Endothelial cell of hepatic sinusoid (primary cell): Measurements from ENCODE around the gene PMAIP1.
"Not testable (repeated sequence)": the region's sequence is repeated elsewhere in the genome, so short reads cannot be mapped to it uniquely, and the experiment has no call there.

Experiments
- in situ Hi-C: cut with HindIII; loops from 2 replicates; pipeline ENCODE4 v1.10.0; 2017; ENCODE audit warnings: low sequenced_read_pairs

PMAIP1 gene

DNA sequence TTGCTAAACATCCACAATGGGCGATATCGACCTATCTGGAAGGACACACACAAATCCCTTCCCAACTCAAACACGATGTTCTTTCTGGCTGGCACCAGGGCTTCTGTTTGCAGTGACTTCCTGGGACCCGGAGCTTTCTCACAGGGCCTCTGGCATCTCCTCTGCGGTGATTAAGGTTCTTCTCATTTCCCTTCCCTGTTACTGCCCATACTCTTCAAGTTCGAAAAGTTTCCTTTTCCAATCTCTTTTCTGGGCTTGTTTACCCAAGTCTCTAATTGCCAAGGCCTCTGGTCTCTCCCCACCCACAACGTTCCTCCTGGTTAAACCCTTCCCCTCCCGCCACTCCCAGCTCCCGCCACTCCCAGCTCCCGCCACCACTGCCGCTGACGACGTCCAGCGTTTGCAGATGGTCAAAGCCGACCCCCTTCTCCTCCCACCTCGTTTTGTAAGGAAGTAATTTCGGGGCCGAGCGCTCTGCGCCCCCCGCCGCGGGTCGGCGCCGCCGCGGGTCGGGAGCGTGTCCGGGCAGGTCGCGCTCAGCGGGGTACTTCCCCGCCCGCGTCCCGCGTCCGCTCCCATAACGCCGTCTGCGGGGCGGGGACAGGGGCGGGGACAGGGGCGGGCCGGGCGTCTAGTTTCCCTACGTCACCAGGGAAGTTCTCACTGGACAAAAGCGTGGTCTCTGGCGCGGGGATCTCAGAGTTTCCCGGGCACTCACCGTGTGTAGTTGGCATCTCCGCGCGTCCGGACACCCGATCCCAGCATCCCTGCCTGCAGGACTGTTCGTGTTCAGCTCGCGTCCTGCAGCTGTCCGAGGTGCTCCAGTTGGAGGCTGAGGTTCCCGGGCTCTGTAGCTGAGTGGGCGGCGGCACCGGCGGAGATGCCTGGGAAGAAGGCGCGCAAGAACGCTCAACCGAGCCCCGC is at the start of gene PMAIP1:
PMAIP1 (plus strand) TSS at position 699 of the 924 bp plus-strand sequence; CDS start at position 881, 182 bp downstream.
- in situ Hi-C loops: no loop called here

DNA sequence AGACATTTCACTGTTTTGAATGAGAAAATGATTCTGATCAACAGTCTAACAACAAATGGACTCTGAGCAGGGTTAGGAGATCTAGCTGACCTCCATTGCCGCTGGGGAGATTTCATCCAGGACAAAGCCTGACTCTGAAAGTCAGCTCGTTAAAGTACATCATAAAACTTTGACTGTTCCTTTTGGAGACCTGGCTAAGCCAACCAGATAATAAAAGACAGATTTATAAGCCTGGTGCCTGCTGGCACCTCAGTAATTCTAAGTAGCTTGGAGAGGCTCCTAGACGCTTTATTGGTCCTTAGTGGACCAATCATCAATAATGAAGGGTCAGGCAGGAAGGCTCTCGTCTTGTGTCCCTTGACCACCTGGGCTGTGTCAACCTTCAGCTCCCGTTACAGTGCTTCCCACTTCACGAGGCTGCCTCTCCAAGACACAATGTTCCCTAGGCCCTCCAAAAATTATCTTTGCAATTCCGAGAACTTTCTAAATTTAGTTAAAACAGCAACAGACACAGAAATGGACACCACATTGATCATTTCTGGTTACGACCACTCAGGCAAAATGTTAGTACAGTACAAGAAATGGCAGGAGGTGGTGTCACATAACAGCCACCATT is 47.9 kb upstream of the PMAIP1 start:
- in situ Hi-C loops: no loop called here

DNA sequence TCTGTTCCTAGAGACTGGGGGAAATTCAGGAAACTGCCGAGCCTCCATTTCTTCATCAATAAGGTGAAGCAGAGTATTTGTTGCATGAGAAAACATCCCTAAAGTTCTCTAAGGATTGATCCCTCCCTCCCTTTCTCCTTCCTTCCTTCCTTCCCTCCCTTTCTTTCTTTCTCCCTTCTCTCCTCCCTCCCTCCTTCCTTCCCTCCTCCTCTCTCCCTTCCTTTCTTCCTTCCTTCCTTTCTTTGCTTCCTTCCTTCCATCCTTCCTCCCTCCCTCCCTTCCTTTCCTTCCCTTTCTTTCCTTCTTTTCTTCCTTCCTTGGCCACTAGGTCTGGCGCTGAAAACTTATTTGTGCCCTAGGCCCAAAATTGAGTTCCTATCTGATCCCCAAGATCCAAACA is 47.2 kb upstream of the PMAIP1 start:
- in situ Hi-C loops: no loop called here

- in situ Hi-C loops: no loop called here
Observed at GRCh38 chr18:59853380-59853779, 46.4 kb upstream of the PMAIP1 start.

DNA sequence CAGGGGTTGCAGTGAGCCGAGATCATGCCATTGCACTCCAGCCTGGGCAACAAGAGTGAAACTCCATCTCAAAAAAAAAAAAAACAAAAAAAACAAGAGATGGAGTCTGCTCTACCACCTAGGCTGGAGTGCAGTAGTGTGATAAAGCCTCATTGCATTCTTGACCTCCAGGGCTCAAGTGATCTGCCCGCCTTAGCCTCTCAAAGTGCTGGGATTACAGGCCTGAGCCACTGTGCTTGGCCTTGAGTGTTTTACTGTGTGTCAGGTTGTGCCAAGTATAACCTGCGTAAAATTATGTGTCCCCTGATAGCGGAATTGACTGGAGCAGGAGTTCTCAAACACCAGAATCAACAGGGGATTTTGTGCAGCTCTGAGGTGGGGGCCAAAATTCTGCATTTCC is 45.8 kb upstream of the PMAIP1 start:
- in situ Hi-C loops: not testable (repeated sequence)

DNA sequence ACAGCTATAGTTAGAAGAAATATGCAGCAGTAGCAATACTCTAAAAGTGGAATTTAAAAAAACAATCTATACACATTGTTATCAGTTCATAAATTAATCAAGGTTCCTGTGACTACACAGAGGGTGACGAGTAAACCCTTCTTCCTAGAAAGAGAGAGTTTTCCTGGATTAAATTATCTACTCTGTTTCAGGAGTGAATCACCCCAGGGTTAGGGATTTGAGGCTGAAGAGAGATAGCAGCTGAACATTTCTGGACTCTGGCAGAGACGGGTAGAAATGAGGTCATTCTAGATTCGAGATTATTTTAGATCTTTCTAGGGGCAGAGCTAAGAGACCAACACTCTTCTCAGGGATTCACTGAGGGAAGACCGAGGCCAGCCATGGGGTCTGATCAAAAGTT is 38.8 kb upstream of the PMAIP1 start:
- in situ Hi-C loops: no loop called here

- in situ Hi-C loops: no loop called here
Observed at GRCh38 chr18:59861963-59862819, 37.6 kb upstream of the PMAIP1 start.

GRCh38 chr18:59865241-59865986 is 34.4 kb upstream of the PMAIP1 start:
- in situ Hi-C loops: no loop called here

- in situ Hi-C loops: no loop called here
Observed at GRCh38 chr18:59866551-59867269, 33.1 kb upstream of the PMAIP1 start.

- in situ Hi-C loops: no loop called here
Observed at GRCh38 chr18:59867337-59868104, 32.3 kb upstream of the PMAIP1 start.

GRCh38 chr18:59870623-59871130 is 29.1 kb upstream of the PMAIP1 start:
- in situ Hi-C loops: no loop called here

- in situ Hi-C loops: no loop called here
Observed at GRCh38 chr18:59871711-59872362, 28.0 kb upstream of the PMAIP1 start.

DNA sequence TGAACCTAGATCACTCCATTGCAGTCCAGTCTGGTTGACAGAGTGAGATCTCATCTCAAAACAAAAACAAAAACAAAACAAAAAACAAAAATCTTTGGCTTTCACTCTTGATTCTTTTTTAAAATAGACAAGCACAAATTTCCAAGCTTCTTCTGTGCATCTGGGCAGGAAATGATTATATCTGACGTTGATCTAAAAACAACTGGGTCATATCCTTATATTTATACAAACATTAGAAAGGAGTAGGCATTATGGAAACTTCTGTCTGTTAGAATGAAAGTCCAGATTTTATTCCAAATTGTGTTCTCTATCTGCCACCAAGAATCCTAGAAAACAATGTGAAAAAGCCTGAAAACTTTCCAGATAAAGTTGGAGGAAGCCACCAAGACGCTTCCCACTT is 26.2 kb upstream of the PMAIP1 start:
- in situ Hi-C loops: no loop called here

DNA sequence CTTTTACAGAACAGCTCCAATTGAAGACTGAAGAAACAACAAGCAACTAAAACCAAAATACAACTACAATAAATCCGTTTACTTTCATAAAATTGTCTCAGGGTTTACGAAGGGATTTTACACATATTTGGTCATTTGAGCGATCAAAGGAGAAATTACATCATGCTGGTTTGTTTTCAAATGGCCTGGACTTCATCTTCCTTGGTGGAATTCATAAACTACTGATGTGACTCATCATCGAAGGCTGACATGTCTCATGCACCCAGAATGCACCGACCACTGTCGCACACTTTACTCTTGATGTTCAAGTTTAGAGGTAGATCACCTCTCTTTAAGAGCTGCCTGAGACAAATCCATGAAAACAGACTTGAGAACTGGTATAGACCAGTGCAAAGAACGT is 25.6 kb upstream of the PMAIP1 start:
- in situ Hi-C loops: no loop called here

DNA sequence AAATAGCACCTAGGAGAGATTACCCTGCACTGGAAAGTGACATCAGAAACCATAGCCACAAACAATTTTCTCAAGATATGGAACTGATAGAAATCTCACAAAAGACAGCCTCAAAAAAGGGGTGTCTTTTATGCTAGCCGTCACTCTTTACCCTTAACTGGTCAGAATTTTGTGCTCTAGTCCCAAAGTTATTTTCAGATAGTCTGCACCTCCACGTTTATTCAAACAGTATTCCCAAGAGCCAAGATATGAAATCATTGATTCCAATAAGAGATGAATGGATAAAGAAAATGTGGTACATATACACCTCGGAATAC is 23.5 kb upstream of the PMAIP1 start:
- in situ Hi-C loops: no loop called here

DNA sequence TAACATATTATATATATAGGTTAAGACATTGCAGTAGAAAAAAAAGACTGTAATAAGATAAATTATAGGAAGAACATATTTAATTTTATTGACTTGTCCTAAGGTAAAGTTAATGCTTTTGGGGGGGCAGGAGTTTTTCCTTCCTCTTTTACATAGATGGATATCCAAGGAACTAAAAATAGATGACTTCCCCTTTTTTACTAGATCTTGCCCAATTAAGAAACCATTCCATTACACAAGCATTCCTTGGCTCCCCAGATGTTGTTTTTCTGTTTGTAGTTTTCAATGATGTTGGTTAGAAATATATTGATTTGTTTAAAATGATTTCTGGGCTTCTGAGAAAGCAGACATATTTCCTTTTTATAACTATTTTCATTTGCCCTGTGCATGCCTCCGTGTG is 22.4 kb upstream of the PMAIP1 start:
- in situ Hi-C loops: no loop called here

DNA sequence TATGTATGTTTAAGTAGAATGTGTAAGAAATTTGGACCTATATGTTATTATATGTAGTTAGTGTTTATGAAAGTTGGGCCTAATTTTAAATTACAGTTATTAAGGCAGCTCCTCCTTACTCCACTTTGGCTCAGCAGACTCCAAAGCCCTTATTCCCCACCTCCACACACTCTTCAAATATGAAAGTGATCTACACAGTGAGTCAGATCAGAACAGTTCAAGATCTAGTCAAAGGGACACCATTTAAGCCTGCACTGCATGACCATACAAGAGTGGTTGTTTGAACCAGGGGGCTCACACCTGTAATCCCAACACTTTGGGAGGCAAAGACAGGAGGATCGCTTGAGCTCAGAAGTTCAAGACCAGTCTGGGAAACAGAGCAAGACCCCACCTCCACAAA is 21.2 kb upstream of the PMAIP1 start:
- in situ Hi-C loops: no loop called here
